ENCODE measurements around the gene EVL.

DNA sequence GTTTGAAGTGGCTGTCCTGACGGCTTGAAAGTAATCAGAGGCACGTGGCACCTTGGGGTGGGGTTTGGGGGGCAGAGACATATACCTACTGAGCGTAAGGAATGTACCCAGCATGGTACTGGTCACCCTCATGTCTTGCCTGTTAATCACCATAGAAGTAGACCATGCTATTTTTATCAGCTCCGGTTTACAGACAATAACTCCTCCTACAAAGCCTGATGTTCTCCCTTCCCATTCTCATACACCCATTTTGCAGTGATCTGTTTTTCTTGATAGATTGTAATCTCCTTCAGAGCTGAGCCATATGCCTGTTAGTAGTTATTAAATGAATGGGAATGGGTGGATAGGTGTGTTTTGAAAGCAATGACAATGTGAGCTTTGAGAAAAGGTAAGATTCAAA lies 10.5 kb downstream of the EVL start:
- TF ChIP-seq ESRRA (IDR thresholded peaks at IDR 0.05; ENCODE audit: borderline replicate concordance, low read length), result no peak
- TF ChIP-seq, protein P1, sequence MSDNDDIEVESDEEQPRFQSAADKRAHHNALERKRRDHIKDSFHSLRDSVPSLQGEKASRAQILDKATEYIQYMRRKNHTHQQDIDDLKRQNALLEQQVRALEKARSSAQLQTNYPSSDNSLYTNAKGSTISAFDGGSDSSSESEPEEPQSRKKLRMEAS (IDR thresholded peaks at IDR 0.05), result no peak
- TF ChIP-seq, protein P2, sequence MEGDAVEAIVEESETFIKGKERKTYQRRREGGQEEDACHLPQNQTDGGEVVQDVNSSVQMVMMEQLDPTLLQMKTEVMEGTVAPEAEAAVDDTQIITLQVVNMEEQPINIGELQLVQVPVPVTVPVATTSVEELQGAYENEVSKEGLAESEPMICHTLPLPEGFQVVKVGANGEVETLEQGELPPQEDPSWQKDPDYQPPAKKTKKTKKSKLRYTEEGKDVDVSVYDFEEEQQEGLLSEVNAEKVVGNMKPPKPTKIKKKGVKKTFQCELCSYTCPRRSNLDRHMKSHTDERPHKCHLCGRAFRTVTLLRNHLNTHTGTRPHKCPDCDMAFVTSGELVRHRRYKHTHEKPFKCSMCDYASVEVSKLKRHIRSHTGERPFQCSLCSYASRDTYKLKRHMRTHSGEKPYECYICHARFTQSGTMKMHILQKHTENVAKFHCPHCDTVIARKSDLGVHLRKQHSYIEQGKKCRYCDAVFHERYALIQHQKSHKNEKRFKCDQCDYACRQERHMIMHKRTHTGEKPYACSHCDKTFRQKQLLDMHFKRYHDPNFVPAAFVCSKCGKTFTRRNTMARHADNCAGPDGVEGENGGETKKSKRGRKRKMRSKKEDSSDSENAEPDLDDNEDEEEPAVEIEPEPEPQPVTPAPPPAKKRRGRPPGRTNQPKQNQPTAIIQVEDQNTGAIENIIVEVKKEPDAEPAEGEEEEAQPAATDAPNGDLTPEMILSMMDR (IDR thresholded peaks at IDR 0.05), result no peak
- TF ChIP-seq, protein P3, sequence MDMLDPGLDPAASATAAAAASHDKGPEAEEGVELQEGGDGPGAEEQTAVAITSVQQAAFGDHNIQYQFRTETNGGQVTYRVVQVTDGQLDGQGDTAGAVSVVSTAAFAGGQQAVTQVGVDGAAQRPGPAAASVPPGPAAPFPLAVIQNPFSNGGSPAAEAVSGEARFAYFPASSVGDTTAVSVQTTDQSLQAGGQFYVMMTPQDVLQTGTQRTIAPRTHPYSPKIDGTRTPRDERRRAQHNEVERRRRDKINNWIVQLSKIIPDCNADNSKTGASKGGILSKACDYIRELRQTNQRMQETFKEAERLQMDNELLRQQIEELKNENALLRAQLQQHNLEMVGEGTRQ (IDR thresholded peaks at IDR 0.05), result no peak
- TF ChIP-seq, protein P4, sequence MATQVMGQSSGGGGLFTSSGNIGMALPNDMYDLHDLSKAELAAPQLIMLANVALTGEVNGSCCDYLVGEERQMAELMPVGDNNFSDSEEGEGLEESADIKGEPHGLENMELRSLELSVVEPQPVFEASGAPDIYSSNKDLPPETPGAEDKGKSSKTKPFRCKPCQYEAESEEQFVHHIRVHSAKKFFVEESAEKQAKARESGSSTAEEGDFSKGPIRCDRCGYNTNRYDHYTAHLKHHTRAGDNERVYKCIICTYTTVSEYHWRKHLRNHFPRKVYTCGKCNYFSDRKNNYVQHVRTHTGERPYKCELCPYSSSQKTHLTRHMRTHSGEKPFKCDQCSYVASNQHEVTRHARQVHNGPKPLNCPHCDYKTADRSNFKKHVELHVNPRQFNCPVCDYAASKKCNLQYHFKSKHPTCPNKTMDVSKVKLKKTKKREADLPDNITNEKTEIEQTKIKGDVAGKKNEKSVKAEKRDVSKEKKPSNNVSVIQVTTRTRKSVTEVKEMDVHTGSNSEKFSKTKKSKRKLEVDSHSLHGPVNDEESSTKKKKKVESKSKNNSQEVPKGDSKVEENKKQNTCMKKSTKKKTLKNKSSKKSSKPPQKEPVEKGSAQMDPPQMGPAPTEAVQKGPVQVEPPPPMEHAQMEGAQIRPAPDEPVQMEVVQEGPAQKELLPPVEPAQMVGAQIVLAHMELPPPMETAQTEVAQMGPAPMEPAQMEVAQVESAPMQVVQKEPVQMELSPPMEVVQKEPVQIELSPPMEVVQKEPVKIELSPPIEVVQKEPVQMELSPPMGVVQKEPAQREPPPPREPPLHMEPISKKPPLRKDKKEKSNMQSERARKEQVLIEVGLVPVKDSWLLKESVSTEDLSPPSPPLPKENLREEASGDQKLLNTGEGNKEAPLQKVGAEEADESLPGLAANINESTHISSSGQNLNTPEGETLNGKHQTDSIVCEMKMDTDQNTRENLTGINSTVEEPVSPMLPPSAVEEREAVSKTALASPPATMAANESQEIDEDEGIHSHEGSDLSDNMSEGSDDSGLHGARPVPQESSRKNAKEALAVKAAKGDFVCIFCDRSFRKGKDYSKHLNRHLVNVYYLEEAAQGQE (IDR thresholded peaks at IDR 0.05), result no peak
- no peak for TF ChIP-seq HDAC2 (IDR thresholded peaks at IDR 0.05)
- no peak for TF ChIP-seq SMC3 (IDR thresholded peaks at IDR 0.05)
- TF ChIP-seq PHF8 (IDR thresholded peaks at IDR 0.05; ENCODE audit: borderline replicate concordance, low read depth), result no peak
